HFFc6 (cell line): Measurements from ENCODE around the gene ETV3. TPM values are rescaled to one million over a fixed set of nuclear protein-coding genes. Genes with fewer than 3 reads are reported as not detected.

Source experiments
- DNase-seq: peaks from one replicate; pipeline ENCODE4 v3.0.0-alpha.2; 2018
- H3K27ac Mint-ChIP-seq: 2 replicates; pipeline ENCODE4 v1.8.0; 2020; ENCODE audit warnings: mild to moderate bottlenecking, mixed read lengths
- H3K27me3 Mint-ChIP-seq: 2 replicates; pipeline ENCODE4 v1.8.0; 2021; ENCODE audit warnings: mild to moderate bottlenecking, moderate library complexity, mixed read lengths; ENCODE audit not compliant: insufficient read depth
- H3K36me3 Mint-ChIP-seq: 2 replicates; pipeline ENCODE4 v1.8.0; 2021; ENCODE audit warnings: low read depth, mixed read lengths
- H3K4me1 Mint-ChIP-seq: 2 replicates; pipeline ENCODE4 v1.8.0; 2020; ENCODE audit warnings: low read depth, mixed read lengths
- H3K4me3 Mint-ChIP-seq: 2 replicates; pipeline ENCODE4 v1.8.0; 2020; ENCODE audit warnings: mild to moderate bottlenecking, moderate library complexity, mixed read lengths
- H3K9me3 Mint-ChIP-seq: 2 replicates; pipeline ENCODE4 v1.8.0; 2020; ENCODE audit warnings: mild to moderate bottlenecking, mixed read lengths
- CTCF ChIP-seq: fragments of 200-600 bp; sonication (generic); IDR thresholded peaks from 2 replicates; pipeline ENCODE4 v1.5.0; 2021; ENCODE audit warnings: antibody characterized with exemption, mild to moderate bottlenecking
- total RNA-seq, 6 experiments: library from RNA; stranded (reverse); fragmentation: NEBNext Ultra II Directional; extraction: Animal tissue kit (Norgen Biotek cat#: 25700); gene quantifications; 2 replicates in 1 of 6; 3 replicates in 5 of 6; pipeline ENCODE4 v1.2.3, GENCODE V29; 2021

ETV3 gene
- total RNA-seq, 6 experiments from 2014 or later, result 20.0 to 22.9 (median 21.0) TPM

- peak; percentile 99 for TF ChIP-seq CTCF
- Mint-ChIP-seq H3K4me3 (peak overlapping the region; percentile 53; the same call in 1 of the 2 replicates), H3K27ac (no peak overlapping the region), H3K36me3 (no peaks in the 10 kb centered on the region), H3K4me1 (peaks cover 8% of the 10 kb centered on the region), H3K9me3 (no peaks in the 10 kb centered on the region), H3K27me3 (peaks cover 11% of the 10 kb centered on the region)
- DNase-seq, result peak; percentile 71
These were observed 48.0 kb downstream of the ETV3 start for GRCh38 chr1:157090196-157090647.

- no peak overlapping the region for H3K27ac Mint-ChIP-seq
- no peaks in the 10 kb centered on the region for H3K9me3 Mint-ChIP-seq
- DNase-seq, result no peak
- no peak for TF ChIP-seq CTCF
- H3K27me3 Mint-ChIP-seq, result peaks cover 11% of the 10 kb centered on the region
- H3K4me1 Mint-ChIP-seq, result peaks cover 8% of the 10 kb centered on the region
- H3K36me3 Mint-ChIP-seq, result no peaks in the 10 kb centered on the region
- H3K4me3 Mint-ChIP-seq, result no peak overlapping the region
These were observed 48.4 kb downstream of the ETV3 start for GRCh38 chr1:157089789-157090188.

- Mint-ChIP-seq H3K27me3 (peaks cover 15% of the 10 kb centered on the region), H3K4me1 (peaks cover 8% of the 10 kb centered on the region), H3K4me3 (no peak overlapping the region), H3K36me3 (no peaks in the 10 kb centered on the region), H3K9me3 (no peaks in the 10 kb centered on the region), H3K27ac (no peak overlapping the region)
- TF ChIP-seq CTCF, result no peak
- DNase-seq, result no peak
These were observed 49.6 kb downstream of the ETV3 start for GRCh38 chr1:157088607-157089006.

- no peak overlapping the region for H3K27ac Mint-ChIP-seq
- peaks cover 8% of the 10 kb centered on the region for H3K4me1 Mint-ChIP-seq
- no peak for DNase-seq
- TF ChIP-seq CTCF, result no peak
- peaks cover 19% of the 10 kb centered on the region for H3K27me3 Mint-ChIP-seq
- no peaks in the 10 kb centered on the region for H3K9me3 Mint-ChIP-seq
- no peaks in the 10 kb centered on the region for H3K36me3 Mint-ChIP-seq
- H3K4me3 Mint-ChIP-seq, result no peak overlapping the region
These were observed 51.2 kb downstream of the ETV3 start for GRCh38 chr1:157087030-157087429.

GRCh38 chr1:157086299-157086698, 51.9 kb downstream of the ETV3 start:
- H3K4me1 Mint-ChIP-seq, result peaks cover 8% of the 10 kb centered on the region
- H3K27me3 Mint-ChIP-seq, result peaks cover 16% of the 10 kb centered on the region
- H3K4me3 Mint-ChIP-seq, result no peak overlapping the region
- DNase-seq, result no peak
- H3K36me3 Mint-ChIP-seq, result no peaks in the 10 kb centered on the region
- no peak overlapping the region for H3K27ac Mint-ChIP-seq
- TF ChIP-seq CTCF, result no peak
- no peaks in the 10 kb centered on the region for H3K9me3 Mint-ChIP-seq

GRCh38 chr1:157085421-157085820, 52.8 kb downstream of the ETV3 start:
- DNase-seq, result no peak
- Mint-ChIP-seq H3K27ac (no peak overlapping the region), H3K4me3 (no peak overlapping the region), H3K9me3 (no peaks in the 10 kb centered on the region), H3K4me1 (peaks cover 5% of the 10 kb centered on the region), H3K27me3 (peaks cover 22% of the 10 kb centered on the region), H3K36me3 (no peaks in the 10 kb centered on the region)
- TF ChIP-seq CTCF, result no peak
